K562 (cell line): ENCODE measurements around the gene CRLF3. TPM values are rescaled to one million over a fixed set of nuclear protein-coding genes. Genes with fewer than 3 reads are reported as not detected.

ENCODE experiments used
- CBX3 ChIP-seq, 2 experiments: IDR thresholded peaks; 1 replicate in 1 of 2; 2 replicates in 1 of 2; pipeline ENCODE4 v1.6.1; 2012; ENCODE audit warnings: inconsistent platforms in 2 of 2, low read length in 2 of 2, borderline replicate concordance in 1 of 2, control low read depth in 1 of 2
- CBX8 ChIP-seq: fragments of 200-600 bp; sonication (generic); IDR thresholded peaks from 2 replicates; pipeline ENCODE4 v1.6.1; 2012; ENCODE audit warnings: borderline replicate concordance, mixed run types, low read depth, mild to moderate bottlenecking, moderate library complexity, mixed read lengths, low read length, control low read depth, inconsistent platforms; ENCODE audit not compliant: poor library complexity, severe bottlenecking; ENCODE audit errors: extremely low read depth
- LEF1 ChIP-seq: fragments of 450-650 bp; IDR thresholded peaks from 2 replicates; pipeline ENCODE4 v1.6.1; 2016; ENCODE audit warnings: mild to moderate bottlenecking
- RBM14 ChIP-seq: fragments of 200-400 bp; formaldehyde crosslinking; IDR thresholded peaks from 2 replicates; pipeline ENCODE4 v1.6.1; 2018; ENCODE audit warnings: low read depth, mild to moderate bottlenecking, low read length, moderate library complexity, borderline replicate concordance; ENCODE audit not compliant: insufficient read depth
- SP2 ChIP-seq: IDR thresholded peaks from 2 replicates; pipeline ENCODE4 v1.6.1; 2011; ENCODE audit warnings: mild to moderate bottlenecking, low read depth, low read length, moderate library complexity; ENCODE audit not compliant: poor library complexity, severe bottlenecking; ENCODE audit errors: extremely low read depth
- ZNF589 ChIP-seq: fragments of 200-800 bp; sonication (Bioruptor generic); IDR thresholded peaks from 2 replicates; pipeline ENCODE4 v1.6.1; 2016; ENCODE audit warnings: low read depth, missing genetic modification characterization, missing compliant biosample characterization
- polyA plus RNA-seq, 8 experiments: library from polyadenylated mRNA; depleted of rRNA in 4 of 8; stranded (reverse) in 5 of 8; unstranded in 3 of 8; fragments of >200 nt; fragmentation: Nextera tagmentation in 2 of 8; fragmentation: Illumina TruSeq in 1 of 8; extraction: Ambion mirVana in 2 of 8; extraction: Trizol in 1 of 8; gene quantifications; 2 replicates each; pipeline versions ENCODE4 v1.2.1 to v1.2.3, GENCODE V29; 2011 to 2014; ENCODE audit warnings: inconsistent platforms in 1 of 8, missing spikeins in 1 of 8
- total RNA-seq, 7 experiments: library from RNA; depleted of rRNA in 6 of 7; stranded (reverse); fragments of >200 nt in 6 of 7; fragmentation: Illumina TruSeq in 2 of 7; extraction: Trizol in 2 of 7; gene quantifications; 2 replicates each; pipeline versions ENCODE4 v1.2.1 to v1.2.3, GENCODE V29; 2011 to 2021; ENCODE audit warnings: low replicate concordance in 1 of 7
- TF ChIP-seq, protein P1 (sequence below): fragments of 450-650 bp; IDR thresholded peaks from 2 replicates; pipeline ENCODE4 v1.6.1; 2017; ENCODE audit warnings: antibody characterized with exemption, mild to moderate bottlenecking
- TF ChIP-seq, protein P2 (sequence below): IDR thresholded peaks from 2 replicates; pipeline ENCODE4 v1.6.1; 2014; ENCODE audit warnings: antibody characterized with exemption
- TF ChIP-seq, protein P3 (sequence below): sonication (generic); formaldehyde crosslinking; IDR thresholded peaks from 2 replicates; pipeline ENCODE4 v1.8.1; 2023; ENCODE audit warnings: mild to moderate bottlenecking, missing genetic modification reagents
- TF ChIP-seq, protein P4 (sequence below): fragments of 250-450 bp; sonication (Bioruptor Pico); IDR thresholded peaks from 2 replicates; pipeline ENCODE4 v1.5.0; 2021; ENCODE audit warnings: mild to moderate bottlenecking, moderate library complexity
- TF ChIP-seq, protein P5 (sequence below): sonication (generic); formaldehyde crosslinking; IDR thresholded peaks from 2 replicates; pipeline ENCODE4 v1.8.0; 2022; ENCODE audit warnings: missing genetic modification reagents, mild to moderate bottlenecking, borderline replicate concordance
- TF ChIP-seq, protein P6 (sequence below): fragments of 250-450 bp; sonication (Bioruptor Pico); IDR thresholded peaks from 2 replicates; pipeline ENCODE4 v1.9.0; 2021; ENCODE audit warnings: mild to moderate bottlenecking

Gene CRLF3
- total and polyA plus RNA-seq, 9 of the 15 experiments (the other 6 are each of a cell fraction or from before 2014, with no cell fraction given), result 13.2 to 55.9 (median 29.8) TPM

DNA sequence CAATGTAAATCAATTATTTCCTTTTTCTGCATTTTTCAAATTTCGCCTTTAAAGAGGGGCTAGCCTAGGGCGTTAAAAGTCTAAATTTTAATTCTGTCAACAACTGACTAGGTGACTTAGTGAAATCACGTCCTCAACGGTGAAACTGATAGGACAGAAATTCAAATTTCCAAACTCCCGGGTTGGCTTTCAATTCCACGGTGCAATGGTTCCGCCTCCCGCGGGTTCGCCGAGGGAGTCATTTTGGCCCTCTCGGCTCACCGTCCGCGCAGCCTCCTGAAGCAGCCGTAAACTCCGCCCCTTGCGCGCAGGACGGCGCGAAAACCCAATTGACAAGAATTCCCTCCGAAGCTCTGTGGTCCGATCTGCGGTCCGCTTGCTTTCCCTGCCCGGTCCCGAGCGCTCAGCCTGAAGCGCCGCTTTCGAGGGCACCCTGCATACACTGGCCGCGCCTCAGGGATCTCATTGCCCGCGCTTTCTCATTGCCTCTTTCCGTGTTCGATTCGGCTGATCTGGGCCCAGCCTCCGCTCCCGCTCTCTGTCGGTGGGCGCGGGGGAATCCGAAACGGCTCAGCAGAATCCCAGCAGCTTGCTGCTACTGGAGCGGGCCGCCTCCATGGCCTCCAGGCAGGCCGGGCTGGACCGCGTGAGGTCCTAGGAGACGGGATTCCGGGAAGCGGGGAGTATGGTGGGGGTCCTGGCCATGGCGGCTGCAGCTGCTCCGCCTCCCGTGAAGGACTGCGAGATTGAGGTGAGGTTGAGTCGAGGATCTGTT, 7.4 kb upstream of the CRLF3 start, which contains the start of gene ATAD5 (continued):
- TF ChIP-seq, protein P1, sequence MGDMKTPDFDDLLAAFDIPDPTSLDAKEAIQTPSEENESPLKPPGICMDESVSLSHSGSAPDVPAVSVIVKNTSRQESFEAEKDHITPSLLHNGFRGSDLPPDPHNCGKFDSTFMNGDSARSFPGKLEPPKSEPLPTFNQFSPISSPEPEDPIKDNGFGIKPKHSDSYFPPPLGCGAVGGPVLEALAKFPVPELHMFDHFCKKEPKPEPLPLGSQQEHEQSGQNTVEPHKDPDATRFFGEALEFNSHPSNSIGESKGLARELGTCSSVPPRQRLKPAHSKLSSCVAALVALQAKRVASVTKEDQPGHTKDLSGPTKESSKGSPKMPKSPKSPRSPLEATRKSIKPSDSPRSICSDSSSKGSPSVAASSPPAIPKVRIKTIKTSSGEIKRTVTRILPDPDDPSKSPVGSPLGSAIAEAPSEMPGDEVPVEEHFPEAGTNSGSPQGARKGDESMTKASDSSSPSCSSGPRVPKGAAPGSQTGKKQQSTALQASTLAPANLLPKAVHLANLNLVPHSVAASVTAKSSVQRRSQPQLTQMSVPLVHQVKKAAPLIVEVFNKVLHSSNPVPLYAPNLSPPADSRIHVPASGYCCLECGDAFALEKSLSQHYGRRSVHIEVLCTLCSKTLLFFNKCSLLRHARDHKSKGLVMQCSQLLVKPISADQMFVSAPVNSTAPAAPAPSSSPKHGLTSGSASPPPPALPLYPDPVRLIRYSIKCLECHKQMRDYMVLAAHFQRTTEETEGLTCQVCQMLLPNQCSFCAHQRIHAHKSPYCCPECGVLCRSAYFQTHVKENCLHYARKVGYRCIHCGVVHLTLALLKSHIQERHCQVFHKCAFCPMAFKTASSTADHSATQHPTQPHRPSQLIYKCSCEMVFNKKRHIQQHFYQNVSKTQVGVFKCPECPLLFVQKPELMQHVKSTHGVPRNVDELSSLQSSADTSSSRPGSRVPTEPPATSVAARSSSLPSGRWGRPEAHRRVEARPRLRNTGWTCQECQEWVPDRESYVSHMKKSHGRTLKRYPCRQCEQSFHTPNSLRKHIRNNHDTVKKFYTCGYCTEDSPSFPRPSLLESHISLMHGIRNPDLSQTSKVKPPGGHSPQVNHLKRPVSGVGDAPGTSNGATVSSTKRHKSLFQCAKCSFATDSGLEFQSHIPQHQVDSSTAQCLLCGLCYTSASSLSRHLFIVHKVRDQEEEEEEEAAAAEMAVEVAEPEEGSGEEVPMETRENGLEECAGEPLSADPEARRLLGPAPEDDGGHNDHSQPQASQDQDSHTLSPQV, result 0 out of 2 replicates have a peak, but pooled peaks have one; percentile 9
- no peak for TF ChIP-seq LEF1
- TF ChIP-seq, protein P2, sequence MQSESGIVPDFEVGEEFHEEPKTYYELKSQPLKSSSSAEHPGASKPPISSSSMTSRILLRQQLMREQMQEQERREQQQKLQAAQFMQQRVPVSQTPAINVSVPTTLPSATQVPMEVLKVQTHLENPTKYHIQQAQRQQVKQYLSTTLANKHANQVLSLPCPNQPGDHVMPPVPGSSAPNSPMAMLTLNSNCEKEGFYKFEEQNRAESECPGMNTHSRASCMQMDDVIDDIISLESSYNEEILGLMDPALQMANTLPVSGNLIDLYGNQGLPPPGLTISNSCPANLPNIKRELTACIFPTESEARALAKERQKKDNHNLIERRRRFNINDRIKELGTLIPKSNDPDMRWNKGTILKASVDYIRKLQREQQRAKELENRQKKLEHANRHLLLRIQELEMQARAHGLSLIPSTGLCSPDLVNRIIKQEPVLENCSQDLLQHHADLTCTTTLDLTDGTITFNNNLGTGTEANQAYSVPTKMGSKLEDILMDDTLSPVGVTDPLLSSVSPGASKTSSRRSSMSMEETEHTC, result no peak
- no peak for TF ChIP-seq CBX3 (IDR thresholded peaks at IDR 0.05; ENCODE audit: borderline replicate concordance in 1 of 2, low read length in 2 of 2)
- TF ChIP-seq RBM14, result no peak
- TF ChIP-seq, protein P3, sequence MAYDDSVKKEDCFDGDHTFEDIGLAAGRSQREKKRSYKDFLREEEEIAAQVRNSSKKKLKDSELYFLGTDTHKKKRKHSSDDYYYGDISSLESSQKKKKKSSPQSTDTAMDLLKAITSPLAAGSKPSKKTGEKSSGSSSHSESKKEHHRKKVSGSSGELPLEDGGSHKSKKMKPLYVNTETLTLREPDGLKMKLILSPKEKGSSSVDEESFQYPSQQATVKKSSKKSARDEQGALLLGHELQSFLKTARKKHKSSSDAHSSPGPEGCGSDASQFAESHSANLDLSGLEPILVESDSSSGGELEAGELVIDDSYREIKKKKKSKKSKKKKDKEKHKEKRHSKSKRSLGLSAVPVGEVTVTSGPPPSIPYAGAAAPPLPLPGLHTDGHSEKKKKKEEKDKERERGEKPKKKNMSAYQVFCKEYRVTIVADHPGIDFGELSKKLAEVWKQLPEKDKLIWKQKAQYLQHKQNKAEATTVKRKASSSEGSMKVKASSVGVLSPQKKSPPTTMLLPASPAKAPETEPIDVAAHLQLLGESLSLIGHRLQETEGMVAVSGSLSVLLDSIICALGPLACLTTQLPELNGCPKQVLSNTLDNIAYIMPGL (CRISPR knock-in tag), result peak; percentile 90
- TF ChIP-seq, protein P4, sequence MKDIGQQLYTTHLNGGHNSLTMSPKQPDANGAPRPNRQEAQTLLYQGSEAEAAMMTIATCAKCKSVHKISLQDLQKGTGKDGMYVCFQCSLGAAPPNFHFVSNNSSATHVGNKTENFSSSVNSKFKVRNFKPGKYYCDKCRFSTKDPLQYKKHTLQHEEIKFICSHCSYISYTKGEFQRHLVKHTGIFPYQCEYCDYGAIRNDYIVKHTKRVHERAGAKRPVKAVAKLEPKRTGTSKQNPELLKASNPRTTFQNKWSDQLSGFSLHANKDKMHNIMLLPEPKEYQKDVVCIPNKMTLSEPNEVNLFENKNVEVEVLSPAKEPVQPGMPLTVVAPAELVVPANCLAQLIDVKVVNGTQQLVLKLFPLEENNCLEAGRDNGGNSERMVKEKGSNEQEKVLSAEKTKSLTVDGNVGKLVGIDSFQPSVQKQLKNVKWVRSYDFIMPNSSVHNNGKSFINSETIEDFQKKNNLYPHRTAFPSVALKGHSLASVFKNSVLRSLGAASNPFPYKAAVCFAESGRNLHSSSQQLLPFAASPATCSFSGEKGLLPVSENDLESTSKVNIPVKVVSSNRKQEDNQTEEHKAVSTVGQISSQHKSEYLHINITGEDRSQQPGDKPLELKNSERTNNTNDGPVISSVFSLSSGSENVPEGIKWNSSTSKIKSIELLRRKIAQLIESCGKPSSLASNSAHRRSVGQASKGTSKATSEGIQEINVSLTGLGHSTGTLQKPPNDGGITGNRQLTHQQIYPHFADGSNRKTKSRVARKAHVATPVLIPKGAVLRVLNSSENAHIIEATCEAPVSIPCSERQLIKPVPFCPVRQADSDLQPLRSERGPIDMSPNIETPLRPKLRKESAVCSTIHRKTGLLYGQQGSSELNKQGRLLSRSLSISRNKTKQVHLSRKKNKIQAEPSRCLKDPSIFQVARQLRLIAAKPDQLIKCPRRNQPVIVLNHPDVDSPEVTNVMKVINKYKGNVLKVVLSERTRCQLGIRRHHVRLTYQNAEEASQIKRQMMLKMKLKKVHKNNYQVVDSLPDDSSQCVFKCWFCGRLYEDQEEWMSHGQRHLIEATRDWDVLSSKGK (CRISPR knock-in tag), result no peak
- TF ChIP-seq, protein P5, sequence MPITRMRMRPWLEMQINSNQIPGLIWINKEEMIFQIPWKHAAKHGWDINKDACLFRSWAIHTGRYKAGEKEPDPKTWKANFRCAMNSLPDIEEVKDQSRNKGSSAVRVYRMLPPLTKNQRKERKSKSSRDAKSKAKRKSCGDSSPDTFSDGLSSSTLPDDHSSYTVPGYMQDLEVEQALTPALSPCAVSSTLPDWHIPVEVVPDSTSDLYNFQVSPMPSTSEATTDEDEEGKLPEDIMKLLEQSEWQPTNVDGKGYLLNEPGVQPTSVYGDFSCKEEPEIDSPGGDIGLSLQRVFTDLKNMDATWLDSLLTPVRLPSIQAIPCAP, result no peak
- TF ChIP-seq, protein P6, sequence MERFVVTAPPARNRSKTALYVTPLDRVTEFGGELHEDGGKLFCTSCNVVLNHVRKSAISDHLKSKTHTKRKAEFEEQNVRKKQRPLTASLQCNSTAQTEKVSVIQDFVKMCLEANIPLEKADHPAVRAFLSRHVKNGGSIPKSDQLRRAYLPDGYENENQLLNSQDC (CRISPR knock-in tag), result no peak
- no peak for TF ChIP-seq CBX8
- no peak for TF ChIP-seq ZNF589 (CRISPR knock-in tag)
- no peak for TF ChIP-seq SP2
